Spinal cord (tissue), 10 donors: ENCODE measurements around the gene PLK5. TPM values are rescaled to one million over a fixed set of nuclear protein-coding genes. Genes with fewer than 3 reads are reported as not detected.
"Not testable (repeated sequence)": the region's sequence is repeated elsewhere in the genome, so short reads cannot be mapped to it uniquely, and the experiment has no call there.

Experiments
- DNase-seq, 6 donors: peaks; one replicate each; pipeline versions ENCODE4 v3.0.0 to v3.0.0-alpha.2; 2013 to 2015; ENCODE audit warnings: low spot score in 6 of 6, low read depth in 4 of 6
- H3K27ac ChIP-seq: one replicate; pipeline ENCODE4 v1.5.1; 2013; ENCODE audit warnings: low read depth, low read length, control low read depth
- H3K27me3 ChIP-seq: one replicate; pipeline ENCODE4 v1.6.1; 2013; ENCODE audit warnings: low read length; ENCODE audit not compliant: control insufficient read depth, insufficient read depth
- H3K36me3 ChIP-seq: one replicate; pipeline ENCODE4 v1.6.1; 2013; ENCODE audit warnings: low read length; ENCODE audit not compliant: control insufficient read depth, insufficient read depth
- H3K4me1 ChIP-seq: one replicate; pipeline ENCODE4 v1.6.1; 2013; ENCODE audit warnings: low read length; ENCODE audit not compliant: control insufficient read depth, insufficient read depth
- H3K4me3 ChIP-seq: one replicate; pipeline ENCODE4 v1.5.1; 2013; ENCODE audit warnings: low read depth, low read length, control low read depth
- H3K9me3 ChIP-seq: one replicate; pipeline ENCODE4 v1.6.1; 2013; ENCODE audit warnings: low read length; ENCODE audit not compliant: control insufficient read depth, insufficient read depth
- WGBS: methylation state at CpG from one replicate; pipeline ENCODE4 v1.1.5; 2013; ENCODE audit warnings: missing lambda C conversion rate; ENCODE audit not compliant: insufficient coverage; 5-methylcytosine and 5-hydroxymethylcytosine counted together
- polyA plus RNA-seq, 2 donors: library from polyadenylated mRNA; unstranded; fragments of 120-200 nt; gene quantifications; one replicate each; pipeline ENCODE4 v1.2.1, GENCODE V29; 2013; ENCODE audit not compliant: insufficient read length in 2 of 2
- total RNA-seq, 2 donors: library from RNA; depleted of rRNA in 1 of 2; stranded (reverse); fragments of 120-200 nt in 1 of 2; fragments of >200 nt in 1 of 2; gene quantifications; one replicate each; pipeline versions ENCODE4 v1.2.3 to v1.2.4, GENCODE V29; 2013 to 2014
- donor health status: healthy.

PLK5 gene
- total and polyA plus RNA-seq, 4 donors, result 0.59 to 5.9 (median 2.4) TPM

DNA sequence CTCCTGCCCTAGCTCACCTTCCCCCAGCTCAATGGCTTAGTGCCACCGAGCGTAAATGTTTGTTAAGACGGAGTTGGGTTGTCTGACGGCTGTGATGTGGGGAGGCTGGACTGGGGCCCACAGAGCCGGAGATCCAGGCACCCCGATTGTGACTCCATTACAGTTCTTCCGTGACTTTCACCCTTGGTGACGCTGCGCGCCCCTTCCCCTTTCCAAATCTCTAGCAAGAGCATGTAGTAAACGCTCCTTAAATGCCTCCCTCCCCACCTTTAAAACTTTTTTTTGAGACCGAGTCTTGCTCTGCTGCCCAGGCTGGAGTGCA lies 32.1 kb upstream of the PLK5 start:
- Histone ChIP-seq H3K27ac (no peak overlapping the region), H3K36me3 (peaks cover 15% of the 10 kb centered on the region), H3K27me3 (peaks cover 11% of the 10 kb centered on the region), H3K4me3 (no peak overlapping the region), H3K4me1 (peaks cover 26% of the 10 kb centered on the region), H3K9me3 (no peaks in the 10 kb centered on the region)
- 84% methylated on average over 8 of the region's 12 CpGs for WGBS
- DNase-seq, result no peak

DNA sequence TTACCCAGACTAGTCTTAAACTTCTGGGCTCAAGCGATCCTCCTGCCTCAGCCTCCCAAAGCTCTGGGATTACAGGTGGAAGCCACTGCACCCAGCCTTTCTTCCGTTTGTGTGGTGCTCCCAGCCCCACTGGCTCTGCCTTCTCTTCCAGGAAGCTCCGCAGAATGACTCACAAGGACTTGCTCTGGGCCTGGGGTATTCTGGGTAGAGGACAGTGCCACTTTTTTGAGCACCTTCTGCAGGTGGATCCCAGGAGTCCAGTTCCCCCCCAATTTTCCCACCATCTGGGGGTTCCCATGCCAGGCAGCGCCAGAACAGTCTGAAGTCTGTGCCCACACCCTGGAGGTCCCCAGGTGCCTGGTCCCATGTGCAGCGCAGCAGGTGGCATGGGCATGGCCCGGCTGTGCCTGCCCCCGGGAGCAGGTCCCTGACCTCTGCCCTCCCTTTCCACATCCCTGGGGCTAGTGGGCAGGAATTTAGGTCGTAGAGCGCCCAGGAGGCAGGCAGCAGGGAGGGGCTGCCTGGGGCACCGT lies 31.3 kb upstream of the PLK5 start:
- Histone ChIP-seq H3K4me3 (no peak overlapping the region), H3K36me3 (peaks cover 7% of the 10 kb centered on the region), H3K4me1 (peaks cover 26% of the 10 kb centered on the region), H3K9me3 (no peaks in the 10 kb centered on the region), H3K27ac (no peak overlapping the region), H3K27me3 (peaks cover 11% of the 10 kb centered on the region)
- DNase-seq, result no peak
- 76% methylated on average over 10 of the region's 10 CpGs for WGBS

DNA sequence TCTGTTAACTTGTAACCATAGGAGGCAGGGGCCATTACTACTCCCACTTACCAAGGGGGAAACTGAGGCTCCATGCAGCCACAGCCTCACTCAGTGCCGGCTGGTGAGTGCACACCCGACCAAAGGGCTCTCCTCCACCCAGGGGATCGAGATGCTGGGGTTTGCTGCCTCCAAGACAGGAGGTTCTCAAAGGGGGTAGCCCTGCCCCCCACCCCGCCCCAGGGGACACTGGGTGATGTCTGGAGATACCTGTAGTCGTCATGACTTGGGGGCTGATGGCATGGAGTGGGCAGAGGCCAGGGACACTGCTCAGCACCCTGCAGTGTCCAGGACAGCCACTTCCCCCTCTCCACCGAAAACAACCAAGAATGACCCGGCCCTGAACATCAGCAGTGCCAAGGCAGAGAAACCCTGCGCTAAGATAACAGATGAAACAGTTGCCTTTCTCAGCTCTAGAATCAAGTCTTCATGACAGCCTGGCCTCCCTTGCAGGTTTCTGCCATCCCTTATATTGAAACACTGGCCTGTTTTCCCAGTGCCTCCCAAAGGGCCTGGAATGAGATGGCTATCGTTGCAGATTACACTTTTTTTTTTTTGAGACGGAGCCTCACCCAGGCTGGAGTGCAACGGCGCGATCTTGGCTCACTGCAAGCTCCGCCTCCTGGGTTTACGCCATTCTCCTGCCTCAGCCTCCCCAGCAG lies 29.6 kb upstream of the PLK5 start:
- Histone ChIP-seq H3K4me3 (no peak overlapping the region), H3K27me3 (peaks cover 11% of the 10 kb centered on the region), H3K27ac (no peak overlapping the region), H3K4me1 (peaks cover 25% of the 10 kb centered on the region), H3K36me3 (peaks cover 3% of the 10 kb centered on the region), H3K9me3 (no peaks in the 10 kb centered on the region)
- no peak for DNase-seq
- 72% methylated on average over 7 of the region's 15 CpGs for WGBS

GRCh38 chr19:1495051-1495798 lies 28.7 kb upstream of the PLK5 start:
- no peak overlapping the region for H3K27ac ChIP-seq
- H3K4me3 ChIP-seq, result no peak overlapping the region
- H3K4me1 ChIP-seq, result peaks cover 15% of the 10 kb centered on the region
- H3K27me3 ChIP-seq, result peaks cover 11% of the 10 kb centered on the region
- 83% methylated on average over 35 of the region's 37 CpGs for WGBS
- peaks cover 3% of the 10 kb centered on the region for H3K36me3 ChIP-seq
- DNase-seq, result no peak
- no peaks in the 10 kb centered on the region for H3K9me3 ChIP-seq

- peaks cover 11% of the 10 kb centered on the region for H3K27me3 ChIP-seq
- no peak for DNase-seq
- H3K27ac ChIP-seq, result no peak overlapping the region
- no peak overlapping the region for H3K4me3 ChIP-seq
- H3K4me1 ChIP-seq, result peaks cover 15% of the 10 kb centered on the region
- H3K9me3 ChIP-seq, result no peaks in the 10 kb centered on the region
- WGBS, result 82% methylated on average over 40 of the region's 40 CpGs
- H3K36me3 ChIP-seq, result peaks cover 3% of the 10 kb centered on the region
Measured at GRCh38 chr19:1495799-1496713, 27.8 kb upstream of the PLK5 start.

GRCh38 chr19:1496714-1497577 lies 26.9 kb upstream of the PLK5 start:
- 72% methylated on average over 38 of the region's 39 CpGs for WGBS

DNA sequence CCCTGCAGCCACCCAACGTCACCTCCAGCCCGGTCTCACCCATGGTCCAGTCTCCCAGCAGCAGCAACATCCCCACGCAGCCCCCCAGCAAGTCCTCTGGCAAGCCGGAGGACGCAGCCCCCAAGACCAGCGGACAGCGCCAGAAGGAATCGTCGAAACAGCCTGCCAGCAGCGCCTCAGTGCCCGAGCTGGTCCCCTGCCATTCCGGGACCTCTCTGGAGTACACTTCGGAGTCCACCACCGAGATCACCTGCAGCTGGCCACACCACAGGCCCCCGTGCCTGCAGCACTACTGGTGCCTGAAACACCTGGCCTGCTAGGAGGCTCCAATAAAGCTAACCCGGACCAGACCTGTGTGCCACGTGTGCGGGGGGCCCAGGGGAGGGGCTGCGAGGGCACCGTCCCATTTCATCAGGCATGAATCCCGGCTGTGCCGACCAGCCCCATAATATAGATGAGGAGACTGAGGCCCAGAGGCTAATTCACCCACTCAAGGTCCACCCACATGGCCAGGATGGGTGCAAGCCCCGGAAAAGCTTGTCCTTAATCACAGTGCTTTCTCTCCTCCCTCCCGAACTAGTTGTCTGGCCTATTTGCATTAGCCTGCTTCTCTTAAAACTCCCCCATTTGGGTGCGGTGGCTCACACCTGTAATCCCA lies 26.2 kb upstream of the PLK5 start:
- 86% methylated on average over 24 of the region's 25 CpGs for WGBS
- no peak overlapping the region for H3K27ac ChIP-seq
- H3K9me3 ChIP-seq, result no peaks in the 10 kb centered on the region
- peaks cover 3% of the 10 kb centered on the region for H3K27me3 ChIP-seq
- H3K4me1 ChIP-seq, result peaks cover 7% of the 10 kb centered on the region
- DNase-seq, result no peak
- H3K4me3 ChIP-seq, result no peak overlapping the region
- H3K36me3 ChIP-seq, result peaks cover 3% of the 10 kb centered on the region

More at GRCh38 chr19:1496714-1497577, 26.9 kb upstream of the PLK5 start:
- peaks cover 6% of the 10 kb centered on the region for H3K4me1 ChIP-seq
- H3K4me3 ChIP-seq, result no peak overlapping the region
- H3K9me3 ChIP-seq, result no peaks in the 10 kb centered on the region
- H3K27ac ChIP-seq, result no peak overlapping the region
- H3K27me3 ChIP-seq, result peaks cover 3% of the 10 kb centered on the region
- H3K36me3 ChIP-seq, result peaks cover 3% of the 10 kb centered on the region
- no peak for DNase-seq

DNA sequence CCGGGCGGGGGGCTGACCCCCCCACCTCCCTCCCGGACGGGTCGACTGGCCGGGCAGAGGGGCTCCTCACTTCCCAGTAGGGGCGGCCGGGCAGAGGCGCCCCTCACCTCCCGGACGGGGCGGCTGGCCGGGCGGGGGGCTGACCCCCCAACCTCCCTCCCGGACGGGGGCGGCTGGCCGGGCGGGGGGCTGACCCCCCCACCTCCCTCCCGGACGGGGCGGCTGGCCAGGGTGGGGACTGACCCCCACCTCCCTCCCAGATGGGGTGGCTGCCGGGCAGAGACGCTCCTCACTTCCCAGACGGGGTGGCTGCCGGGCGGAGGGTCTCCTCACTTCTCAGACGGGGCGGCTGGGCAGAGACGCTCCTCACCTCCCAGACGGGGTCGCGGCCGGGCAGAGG lies 24.6 kb upstream of the PLK5 start:
- not testable (repeated sequence) for DNase-seq, H3K27ac ChIP-seq, H3K36me3 ChIP-seq, H3K9me3 ChIP-seq, H3K4me3 ChIP-seq
- peaks cover 18% of the 10 kb centered on the region for H3K27me3 ChIP-seq
- peaks cover 16% of the 10 kb centered on the region for H3K4me1 ChIP-seq
- WGBS, result no CpG with 5 or more reads among the region's 34 CpGs
